ENCODE measurements around the gene SCAP.
"Not testable (repeated sequence)": the region's sequence is repeated elsewhere in the genome, so short reads cannot be mapped to it uniquely, and the experiment has no call there.

Gene SCAP

GRCh38 chr3:47392933-47393332, 82.8 kb downstream of the SCAP start:
- DNase-seq, result no peak

DNA sequence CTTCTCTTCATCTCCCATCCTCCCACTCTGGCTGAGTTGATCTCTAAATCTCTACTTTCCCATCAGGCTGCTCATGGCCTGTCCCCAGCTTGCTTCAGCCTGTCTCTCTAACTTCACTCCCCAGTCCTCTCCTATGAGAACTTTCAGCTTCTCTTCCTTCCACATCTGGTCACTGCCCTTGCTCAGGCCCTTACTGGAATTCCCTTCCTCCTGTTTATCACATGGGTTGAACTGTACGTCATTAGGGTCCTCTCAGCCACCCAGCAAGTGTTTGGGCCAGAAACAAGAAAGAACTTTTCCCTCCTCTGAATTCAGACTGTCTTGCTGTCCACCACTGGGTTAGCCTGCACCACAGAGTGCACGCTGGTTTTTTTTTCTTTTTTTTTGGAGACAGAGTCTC, 89.9 kb downstream of the SCAP start:
- DNase-seq, result no peak

GRCh38 chr3:47385007-47385406, 90.7 kb downstream of the SCAP start:
- DNase-seq, result no peak

DNA sequence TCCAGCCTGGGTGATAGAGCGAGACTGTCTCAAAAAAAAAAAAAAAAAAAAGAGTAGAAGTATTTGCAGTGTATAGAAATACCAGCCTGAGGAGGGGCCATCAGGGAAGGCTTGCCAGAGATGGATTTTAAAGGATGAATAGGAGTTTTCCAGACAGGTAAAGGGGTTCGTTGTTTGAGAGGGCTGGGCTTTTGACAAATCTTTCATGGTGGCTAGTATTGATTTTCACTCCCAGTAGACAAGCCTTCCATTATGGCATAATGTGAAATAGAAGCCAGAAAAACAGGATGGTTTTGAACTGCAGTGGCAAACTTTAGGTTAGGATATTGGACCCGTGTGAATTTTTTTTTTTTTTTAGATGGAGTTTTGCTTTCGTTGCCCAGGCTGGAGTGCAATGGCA, 91.3 kb downstream of the SCAP start:
- no peak for DNase-seq

GRCh38 chr3:47381317-47382157, 94.2 kb downstream of the SCAP start:
- peak; percentile 36 to 49 for DNase-seq

DNA sequence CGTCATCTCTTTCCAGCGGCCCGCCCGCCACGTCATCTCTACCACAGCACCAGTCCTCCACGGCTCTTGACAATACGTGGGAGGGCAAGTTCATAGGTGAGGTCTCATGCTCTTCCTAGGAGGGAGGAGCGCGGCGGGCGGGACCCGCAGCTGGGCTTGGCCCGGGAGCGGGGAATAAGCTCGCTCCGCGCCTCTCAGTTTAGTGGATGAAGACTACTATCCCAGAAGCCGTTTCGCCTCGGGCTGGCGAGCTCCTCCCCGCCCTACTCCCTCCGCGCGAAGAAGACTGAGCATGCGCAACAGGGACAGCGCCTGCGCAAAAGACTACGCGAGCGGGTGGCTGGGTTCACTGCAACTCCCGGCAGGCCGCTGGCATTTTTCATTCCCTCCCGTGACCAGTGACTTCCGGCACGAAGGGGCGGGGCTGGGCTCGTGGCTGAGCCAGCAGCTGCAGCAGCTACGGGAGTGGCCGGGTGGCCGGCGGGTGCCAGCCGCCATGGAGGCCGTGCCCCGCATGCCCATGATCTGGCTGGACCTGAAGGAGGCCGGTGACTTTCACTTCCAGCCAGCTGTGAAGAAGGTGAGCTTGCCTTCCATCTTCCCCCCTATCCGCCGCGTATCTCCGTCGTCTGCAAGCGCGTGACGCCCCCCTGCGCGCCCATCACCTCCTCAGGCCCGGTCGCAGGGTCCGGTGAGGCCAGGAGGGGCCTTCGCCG, 95.0 kb downstream of the SCAP start, which contains the start of gene PTPN23:
TSS of gene PTPN23 (plus strand) at position 421 of the 716 bp plus-strand sequence. CDS start at position 497, 76 bp downstream.
- peak; percentile 97 for DNase-seq

- DNase-seq, result no peak
Observed at GRCh38 chr3:47380026-47380600, 95.6 kb downstream of the SCAP start.

- DNase-seq, result no peak
Observed at GRCh38 chr3:47379411-47379899, 96.3 kb downstream of the SCAP start.

DNA sequence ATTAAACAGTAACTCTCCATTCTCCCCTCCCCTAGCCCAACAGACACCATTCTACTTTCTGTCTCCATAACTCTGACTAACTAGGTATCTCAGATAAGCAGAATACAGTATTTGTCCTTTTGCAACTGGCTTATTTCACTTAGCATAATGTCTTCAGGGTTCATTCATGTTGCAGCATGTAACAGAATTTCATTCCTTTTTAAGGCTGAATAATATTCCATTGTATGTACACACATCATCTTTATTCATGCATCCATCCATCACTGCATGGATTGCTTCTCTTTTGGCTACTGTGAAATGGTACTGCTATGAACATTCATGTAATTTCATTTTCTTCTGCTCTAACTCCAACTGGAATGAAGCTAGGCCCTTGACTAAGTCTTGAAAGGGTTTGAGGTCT, 96.9 kb downstream of the SCAP start:
- no peak for DNase-seq

- DNase-seq, result no peak
Observed at GRCh38 chr3:47377186-47377585, 98.6 kb downstream of the SCAP start.

GRCh38 chr3:47376393-47376792, 99.3 kb downstream of the SCAP start:
- no peak for DNase-seq

- no peak for DNase-seq
Observed at GRCh38 chr3:47374587-47374986, 101.2 kb downstream of the SCAP start.

DNA sequence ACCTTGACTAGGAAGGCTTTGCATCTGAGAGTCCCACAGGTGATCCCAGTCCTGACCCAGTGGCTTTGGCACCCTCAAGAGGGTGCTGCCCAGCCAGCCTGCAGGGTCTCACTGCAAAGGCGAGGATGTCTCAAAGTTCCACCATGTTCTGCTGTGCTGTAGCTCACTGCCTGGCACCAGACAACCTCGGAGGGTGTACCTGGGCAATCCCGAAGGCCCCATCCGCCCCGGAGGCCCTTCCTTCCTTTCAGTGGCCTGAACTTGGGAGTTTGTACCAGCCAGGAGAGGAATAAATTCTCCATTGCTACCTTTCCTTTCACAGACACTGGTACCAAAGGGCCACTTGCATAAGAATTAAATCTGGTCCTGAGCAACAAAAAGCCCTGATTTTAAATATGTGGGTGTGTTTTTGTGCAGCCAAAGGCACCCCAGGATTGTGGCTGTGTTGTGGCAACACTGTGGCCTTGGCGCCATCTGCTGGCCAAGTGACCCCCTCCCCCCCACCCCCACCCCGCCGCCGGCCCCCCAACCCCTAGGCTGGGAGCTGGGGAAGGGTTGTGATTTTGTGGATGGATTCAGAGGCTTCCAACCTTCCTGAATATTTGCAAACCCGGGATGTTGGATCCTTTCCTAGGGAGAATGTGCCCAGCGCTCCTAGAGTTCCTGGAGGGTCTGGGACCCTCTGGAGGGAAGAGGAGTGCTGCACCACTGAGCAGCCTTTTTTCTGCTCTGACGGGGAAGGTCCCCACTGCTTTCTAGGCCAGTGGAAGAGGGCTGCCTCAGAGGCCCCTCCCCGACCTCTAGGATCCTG, 104.6 kb downstream of the SCAP start:
- DNase-seq, result peak in 1 of 2 experiments; percentile 12

DNA sequence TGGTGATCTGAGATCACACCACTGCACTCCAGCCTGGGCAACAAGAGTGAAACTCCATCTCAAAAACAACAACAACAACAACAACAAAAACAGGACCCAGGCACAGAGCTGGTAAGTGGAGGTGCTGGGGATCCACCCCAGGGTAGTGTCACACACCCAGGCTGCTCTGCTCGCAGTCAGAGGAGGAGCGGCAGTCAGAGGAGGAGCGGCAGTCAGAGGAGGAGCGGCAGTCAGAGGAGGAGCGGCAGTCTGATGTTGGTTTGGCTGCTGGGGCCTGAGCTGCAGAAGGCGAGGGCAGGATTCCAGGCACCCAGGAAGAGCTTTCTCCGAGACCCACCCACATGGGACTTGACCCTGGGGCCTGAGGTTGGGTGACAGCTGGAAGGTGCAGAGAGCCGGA, 105.7 kb downstream of the SCAP start:
- not testable (repeated sequence) for DNase-seq

- DNase-seq, result no peak
Observed at GRCh38 chr3:47367631-47368030, 108.1 kb downstream of the SCAP start.

DNA sequence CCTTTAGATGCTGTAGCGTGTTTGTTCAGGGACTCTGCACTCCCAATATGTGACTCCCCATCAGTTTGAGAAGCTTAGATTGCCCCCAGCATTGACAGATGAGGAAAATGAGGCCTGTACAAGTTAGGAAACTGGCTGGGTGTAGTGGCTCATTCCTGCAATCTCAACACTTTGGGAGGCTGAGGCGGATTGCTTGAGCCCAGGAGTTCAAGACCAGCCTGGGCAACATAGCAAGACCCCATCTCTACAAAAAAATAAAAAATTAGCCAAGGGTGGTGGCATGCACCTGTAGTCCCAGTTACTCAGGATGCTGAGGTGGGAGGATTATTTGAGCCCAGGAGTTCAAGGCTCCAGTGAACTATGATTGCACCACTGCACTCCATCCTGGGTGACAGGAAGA, 108.9 kb downstream of the SCAP start:
- DNase-seq, result no peak

- DNase-seq, result no peak
Observed at GRCh38 chr3:47365213-47366153, 110.3 kb downstream of the SCAP start.

Measured in activated CD4-positive, alpha-beta T cell treated with anti-CD3 and anti-CD28 coated beads, Interleukin-2, amount 50 U/mL, for 4 hours (primary cell).